ENCODE data around the gene CYP24A1.

DNA sequence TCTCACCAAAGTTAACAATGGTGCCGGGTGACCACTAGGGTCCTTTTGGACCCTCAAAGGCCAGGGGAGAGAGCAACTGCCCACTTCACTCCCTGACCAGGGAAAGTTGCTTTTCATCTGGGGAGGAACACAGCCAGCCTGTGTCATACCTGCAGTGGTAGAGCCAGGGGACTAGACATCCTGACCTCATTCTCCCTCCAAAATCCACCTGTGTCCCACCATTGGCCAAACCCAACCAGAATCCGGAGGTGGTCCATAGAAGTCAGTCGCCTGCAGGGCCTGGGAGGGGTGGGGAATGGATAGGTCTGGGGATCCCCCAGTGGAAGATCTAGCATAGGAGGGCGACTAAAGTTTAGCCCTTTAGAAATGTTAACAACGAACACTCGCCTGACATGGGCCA lies 46.9 kb upstream of the CYP24A1 start:
- TF ChIP-seq NANOG (IDR thresholded peaks at IDR 0.05; ENCODE audit: insufficient read depth, low read depth, low read length, poor library complexity, severe bottlenecking) = no peak
- TF ChIP-seq ZNF274 (IDR thresholded peaks at IDR 0.05; ENCODE audit: borderline replicate concordance, extremely low read depth, low read length) = no peak
- TF ChIP-seq, protein P1, sequence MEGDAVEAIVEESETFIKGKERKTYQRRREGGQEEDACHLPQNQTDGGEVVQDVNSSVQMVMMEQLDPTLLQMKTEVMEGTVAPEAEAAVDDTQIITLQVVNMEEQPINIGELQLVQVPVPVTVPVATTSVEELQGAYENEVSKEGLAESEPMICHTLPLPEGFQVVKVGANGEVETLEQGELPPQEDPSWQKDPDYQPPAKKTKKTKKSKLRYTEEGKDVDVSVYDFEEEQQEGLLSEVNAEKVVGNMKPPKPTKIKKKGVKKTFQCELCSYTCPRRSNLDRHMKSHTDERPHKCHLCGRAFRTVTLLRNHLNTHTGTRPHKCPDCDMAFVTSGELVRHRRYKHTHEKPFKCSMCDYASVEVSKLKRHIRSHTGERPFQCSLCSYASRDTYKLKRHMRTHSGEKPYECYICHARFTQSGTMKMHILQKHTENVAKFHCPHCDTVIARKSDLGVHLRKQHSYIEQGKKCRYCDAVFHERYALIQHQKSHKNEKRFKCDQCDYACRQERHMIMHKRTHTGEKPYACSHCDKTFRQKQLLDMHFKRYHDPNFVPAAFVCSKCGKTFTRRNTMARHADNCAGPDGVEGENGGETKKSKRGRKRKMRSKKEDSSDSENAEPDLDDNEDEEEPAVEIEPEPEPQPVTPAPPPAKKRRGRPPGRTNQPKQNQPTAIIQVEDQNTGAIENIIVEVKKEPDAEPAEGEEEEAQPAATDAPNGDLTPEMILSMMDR (IDR thresholded peaks at IDR 0.05; ENCODE audit: control extremely low read depth in 1 of 3, insufficient read depth in 1 of 3, low read depth in 1 of 3, low read length in 3 of 3) = no peak
- no peak for TF ChIP-seq CEBPB (IDR thresholded peaks at IDR 0.05; ENCODE audit: low read depth, low read length)
